ENCODE measurements around the gene KRTAP2-1. TPM values are rescaled to one million over a fixed set of nuclear protein-coding genes. Genes with fewer than 3 reads are reported as not detected.
"Not testable (repeated sequence)": the region's sequence is repeated elsewhere in the genome, so short reads cannot be mapped to it uniquely, and the experiment has no call there.

Gene KRTAP2-1
- total RNA-seq, 1 experiment from 2014 or later = not detected

- DNase-seq (ENCODE audit: low read depth) = no peak
These were observed 34.6 kb downstream of the KRTAP2-1 start for GRCh38 chr17:41012326-41013120.

- no peak for DNase-seq (ENCODE audit: low read depth)
These were observed 36.7 kb downstream of the KRTAP2-1 start for GRCh38 chr17:41010441-41010840.

- no peak for DNase-seq (ENCODE audit: low read depth)
These were observed 37.2 kb downstream of the KRTAP2-1 start for GRCh38 chr17:41009936-41010335.

- DNase-seq (ENCODE audit: low read depth) = no peak
These were observed 37.8 kb downstream of the KRTAP2-1 start for GRCh38 chr17:41009301-41009760.

- no peak for DNase-seq (ENCODE audit: low read depth)
These were observed 38.3 kb downstream of the KRTAP2-1 start, which contains the start of gene KRTAP3-1 for GRCh38 chr17:41008811-41009210. TSS of gene KRTAP3-1 (minus strand) at chr17:41009128. CDS start at chr17:41009074, 54 bp downstream.

- DNase-seq (ENCODE audit: low read depth) = no peak
These were observed 42.7 kb downstream of the KRTAP2-1 start for GRCh38 chr17:41004397-41004796.

GRCh38 chr17:41003926-41004325 lies 43.2 kb downstream of the KRTAP2-1 start:
- DNase-seq (ENCODE audit: low read depth) = no peak

- DNase-seq (ENCODE audit: low read depth) = no peak
These were observed 44.3 kb downstream of the KRTAP2-1 start for GRCh38 chr17:41002814-41003213.

GRCh38 chr17:41001795-41002194 lies 45.3 kb downstream of the KRTAP2-1 start:
- no peak for DNase-seq (ENCODE audit: low read depth)

GRCh38 chr17:40999563-40999962 lies 47.6 kb downstream of the KRTAP2-1 start, which contains the start of gene KRTAP3-2:
TSS of gene KRTAP3-2 (minus strand) at chr17:40999906. CDS start at chr17:40999853, 53 bp downstream.
- not testable (repeated sequence) for DNase-seq (ENCODE audit: low read depth)

- no peak for DNase-seq (ENCODE audit: low read depth)
These were observed 49.8 kb downstream of the KRTAP2-1 start for GRCh38 chr17:40997361-40997760.

- no peak for DNase-seq (ENCODE audit: low read depth)
These were observed 50.3 kb downstream of the KRTAP2-1 start for GRCh38 chr17:40996829-40997228.

Other genes starting within 250 kb of the KRTAP2-1 start
- not detected in 2 replicates for gene KRT28, start 247.4 kb downstream of the KRTAP2-1 start, total RNA-seq (2014; rRNA removed; shearing (Covaris generic))
- gene KRT10, start 224.7 kb downstream of the KRTAP2-1 start, total RNA-seq (2014; rRNA removed; shearing (Covaris generic)) = 54.7 and 56.8 TPM in 2 replicates
- not detected in 2 replicates for gene KRT12, start 180.1 kb downstream of the KRTAP2-1 start, total RNA-seq (2014; rRNA removed; shearing (Covaris generic))
- gene KRT20, start 162.1 kb downstream of the KRTAP2-1 start, total RNA-seq (2014; rRNA removed; shearing (Covaris generic)) = not detected in 2 replicates
- gene KRT23, start 109.7 kb downstream of the KRTAP2-1 start, total RNA-seq (2014; rRNA removed; shearing (Covaris generic)) = not detected in 2 replicates
- not detected in 2 replicates for gene KRT39, start 80.4 kb downstream of the KRTAP2-1 start, total RNA-seq (2014; rRNA removed; shearing (Covaris generic))
- not detected in 2 replicates for gene KRT40, start 63.0 kb downstream of the KRTAP2-1 start, total RNA-seq (2014; rRNA removed; shearing (Covaris generic))
- gene KRTAP3-3, start 53.2 kb downstream of the KRTAP2-1 start, total RNA-seq (2014; rRNA removed; shearing (Covaris generic)) = not detected in 2 replicates
- not detected in 2 replicates for gene KRTAP3-2, start 47.4 kb downstream of the KRTAP2-1 start, total RNA-seq (2014; rRNA removed; shearing (Covaris generic))
- not detected in 2 replicates for gene KRTAP3-1, start 38.2 kb downstream of the KRTAP2-1 start, total RNA-seq (2014; rRNA removed; shearing (Covaris generic))
- not detected in 2 replicates for gene KRTAP1-5, start 20.1 kb downstream of the KRTAP2-1 start, total RNA-seq (2014; rRNA removed; shearing (Covaris generic))
- not detected in 2 replicates for gene KRTAP1-4, start 17.1 kb downstream of the KRTAP2-1 start, total RNA-seq (2014; rRNA removed; shearing (Covaris generic))
- not detected in 2 replicates for gene KRTAP1-3, start 12.4 kb downstream of the KRTAP2-1 start, total RNA-seq (2014; rRNA removed; shearing (Covaris generic))
- gene KRTAP1-1, start 5.9 kb downstream of the KRTAP2-1 start, total RNA-seq (2014; rRNA removed; shearing (Covaris generic)) = 1.5 TPM in 1 of 2 replicates, not detected in the other
- gene KRTAP2-2, start 7.9 kb upstream of the KRTAP2-1 start, total RNA-seq (2014; rRNA removed; shearing (Covaris generic)) = not detected in 2 replicates
- gene KRTAP2-3, start 12.8 kb upstream of the KRTAP2-1 start, total RNA-seq (2014; rRNA removed; shearing (Covaris generic)) = not detected in 2 replicates
- gene KRTAP2-4, start 18.6 kb upstream of the KRTAP2-1 start, total RNA-seq (2014; rRNA removed; shearing (Covaris generic)) = not detected in 2 replicates
- not detected in 2 replicates for gene KRTAP4-7, start 36.8 kb upstream of the KRTAP2-1 start, total RNA-seq (2014; rRNA removed; shearing (Covaris generic))
- gene KRTAP4-8, start 50.8 kb upstream of the KRTAP2-1 start, total RNA-seq (2014; rRNA removed; shearing (Covaris generic)) = not detected in 2 replicates
- gene KRTAP4-16, start 54.9 kb upstream of the KRTAP2-1 start, total RNA-seq (2014; rRNA removed; shearing (Covaris generic)) = not detected in 2 replicates
- not detected in 2 replicates for gene KRTAP4-9, start 58.1 kb upstream of the KRTAP2-1 start, total RNA-seq (2014; rRNA removed; shearing (Covaris generic))
- not detected in 2 replicates for gene KRTAP4-11, start 71.1 kb upstream of the KRTAP2-1 start, total RNA-seq (2014; rRNA removed; shearing (Covaris generic))
- gene KRTAP4-12, start 76.9 kb upstream of the KRTAP2-1 start, total RNA-seq (2014; rRNA removed; shearing (Covaris generic)) = not detected in 2 replicates
- gene KRTAP4-6, start 93.2 kb upstream of the KRTAP2-1 start, total RNA-seq (2014; rRNA removed; shearing (Covaris generic)) = not detected in 2 replicates
- gene KRTAP4-5, start 102.5 kb upstream of the KRTAP2-1 start, total RNA-seq (2014; rRNA removed; shearing (Covaris generic)) = not detected in 2 replicates
- gene KRTAP4-4, start 113.4 kb upstream of the KRTAP2-1 start, total RNA-seq (2014; rRNA removed; shearing (Covaris generic)) = not detected in 2 replicates
- not detected in 2 replicates for gene KRTAP4-3, start 120.9 kb upstream of the KRTAP2-1 start, total RNA-seq (2014; rRNA removed; shearing (Covaris generic))
- gene KRTAP4-2, start 130.9 kb upstream of the KRTAP2-1 start, total RNA-seq (2014; rRNA removed; shearing (Covaris generic)) = not detected in 2 replicates
- gene KRTAP4-1, start 137.6 kb upstream of the KRTAP2-1 start, total RNA-seq (2014; rRNA removed; shearing (Covaris generic)) = not detected in 2 replicates
- not detected in 2 replicates for gene KRTAP9-1, start 142.6 kb upstream of the KRTAP2-1 start, total RNA-seq (2014; rRNA removed; shearing (Covaris generic))
- not detected in 2 replicates for gene KRTAP9-2, start 179.3 kb upstream of the KRTAP2-1 start, total RNA-seq (2014; rRNA removed; shearing (Covaris generic))
- not detected in 2 replicates for gene KRTAP9-3, start 185.1 kb upstream of the KRTAP2-1 start, total RNA-seq (2014; rRNA removed; shearing (Covaris generic))
- gene KRTAP9-8, start 190.7 kb upstream of the KRTAP2-1 start, total RNA-seq (2014; rRNA removed; shearing (Covaris generic)) = not detected in 2 replicates
- gene KRTAP9-4, start 202.4 kb upstream of the KRTAP2-1 start, total RNA-seq (2014; rRNA removed; shearing (Covaris generic)) = not detected in 2 replicates
- not detected in 2 replicates for gene KRTAP9-9, start 208.1 kb upstream of the KRTAP2-1 start, total RNA-seq (2014; rRNA removed; shearing (Covaris generic))
- gene KRTAP9-6, start 218.1 kb upstream of the KRTAP2-1 start, total RNA-seq (2014; rRNA removed; shearing (Covaris generic)) = not detected in 2 replicates
- not detected in 2 replicates for gene KRTAP9-7, start 228.4 kb upstream of the KRTAP2-1 start, total RNA-seq (2014; rRNA removed; shearing (Covaris generic))